Keratinocyte (primary cell): ENCODE data around the gene ANKRD31.

Source experiments
- EZH2 ChIP-seq: IDR thresholded peaks from one replicate; pipeline ENCODE4 v1.6.1; 2012; ENCODE audit warnings: inconsistent platforms, mild to moderate bottlenecking, low read length, moderate library complexity
- TF ChIP-seq, protein P1 (sequence below), 3 experiments: IDR thresholded peaks in 1 of 3; conservative IDR thresholded peaks in 1 of 3; optimal IDR thresholded peaks in 1 of 3; 2 replicates in 2 of 3; 3 replicates in 1 of 3; pipeline versions ENCODE3 to v1.5.1; 2011; ENCODE audit warnings: low read length in 3 of 3, mild to moderate bottlenecking in 3 of 3, moderate library complexity in 2 of 3, control low read depth in 1 of 3, inconsistent platforms in 1 of 3; ENCODE audit not compliant: insufficient read depth in 2 of 3; ENCODE audit errors: extremely low read depth in 1 of 3

DNA sequence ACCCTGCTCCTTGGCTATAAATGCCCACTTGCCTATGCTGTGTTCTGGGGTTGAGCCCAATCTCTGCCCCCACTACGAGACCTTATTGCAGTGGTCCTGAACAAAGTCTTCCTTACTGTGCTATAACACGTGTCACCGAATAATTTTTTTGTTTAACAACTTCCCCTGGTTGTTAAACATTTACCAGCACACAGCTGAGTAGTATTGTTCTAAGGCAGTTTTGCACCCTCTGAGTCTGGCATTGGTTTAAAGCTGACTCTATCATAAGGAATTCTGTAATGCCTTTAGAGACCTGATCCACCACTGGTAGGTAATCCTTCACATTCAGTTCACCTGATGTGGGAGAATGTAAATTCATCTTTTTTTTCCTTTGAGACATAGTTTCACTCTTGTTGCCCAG, 25.6 kb upstream of the ANKRD31 start:
- TF ChIP-seq, protein P1, sequence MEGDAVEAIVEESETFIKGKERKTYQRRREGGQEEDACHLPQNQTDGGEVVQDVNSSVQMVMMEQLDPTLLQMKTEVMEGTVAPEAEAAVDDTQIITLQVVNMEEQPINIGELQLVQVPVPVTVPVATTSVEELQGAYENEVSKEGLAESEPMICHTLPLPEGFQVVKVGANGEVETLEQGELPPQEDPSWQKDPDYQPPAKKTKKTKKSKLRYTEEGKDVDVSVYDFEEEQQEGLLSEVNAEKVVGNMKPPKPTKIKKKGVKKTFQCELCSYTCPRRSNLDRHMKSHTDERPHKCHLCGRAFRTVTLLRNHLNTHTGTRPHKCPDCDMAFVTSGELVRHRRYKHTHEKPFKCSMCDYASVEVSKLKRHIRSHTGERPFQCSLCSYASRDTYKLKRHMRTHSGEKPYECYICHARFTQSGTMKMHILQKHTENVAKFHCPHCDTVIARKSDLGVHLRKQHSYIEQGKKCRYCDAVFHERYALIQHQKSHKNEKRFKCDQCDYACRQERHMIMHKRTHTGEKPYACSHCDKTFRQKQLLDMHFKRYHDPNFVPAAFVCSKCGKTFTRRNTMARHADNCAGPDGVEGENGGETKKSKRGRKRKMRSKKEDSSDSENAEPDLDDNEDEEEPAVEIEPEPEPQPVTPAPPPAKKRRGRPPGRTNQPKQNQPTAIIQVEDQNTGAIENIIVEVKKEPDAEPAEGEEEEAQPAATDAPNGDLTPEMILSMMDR (optimal IDR thresholded peaks at IDR 0.05 in 1 of 3, IDR thresholded peaks at IDR 0.05 in 1 of 3, conservative IDR thresholded peaks at IDR 0.05 in 1 of 3; ENCODE audit: extremely low read depth in 1 of 3, insufficient read depth in 2 of 3, low read length in 3 of 3): no peak
- TF ChIP-seq EZH2: no peak
